Pancreas (tissue), 10 donors: ENCODE data around the gene SMAD4. TPM values are rescaled to one million over a fixed set of nuclear protein-coding genes. Genes with fewer than 3 reads are reported as not detected.

Source experiments
- ATAC-seq, 4 donors: fragments of 200-7000 bp; cut with Tn5 transposase; one replicate each; pipeline versions ENCODE4 v1.8.0 to v1.9.1; 2020; ENCODE audit warnings: mild to moderate bottlenecking in 4 of 4, moderate library complexity in 4 of 4
- DNase-seq, 6 donors: peaks; one replicate each; pipeline ENCODE4 v3.0.0-alpha.2; 2020
- FAIRE-seq: peaks from 2 replicates; lab custom pipeline; 2012; peaks lifted over from hg19 to GRCh38; lab: Jason Lieb, UNC
- H3K27ac ChIP-seq, 4 donors: fragments of 200-600 bp; sonication (generic); 1 replicate in 3 of 4; 2 replicates in 1 of 4; pipeline versions ENCODE4 v1.5.0 to v1.8.0; 2020
- H3K27me3 ChIP-seq, 4 donors: fragments of 200-600 bp; one replicate each; pipeline ENCODE4 v1.8.0; 2021
- H3K36me3 ChIP-seq, 3 donors: fragments of 200-600 bp; sonication (generic) in 1 of 3; one replicate each; pipeline versions ENCODE4 v1.5.0 to v1.8.0; 2020 to 2021
- H3K4me1 ChIP-seq, 3 donors: fragments of 200-600 bp; one replicate each; pipeline ENCODE4 v1.8.0; 2021
- H3K4me3 ChIP-seq, 4 donors: fragments of 200-600 bp; sonication (generic) in 2 of 4; one replicate each; pipeline versions ENCODE4 v1.5.0 to v1.8.0; 2020 to 2021
- H3K9me3 ChIP-seq, 4 donors: fragments of 200-600 bp; one replicate each; pipeline ENCODE4 v1.8.0; 2021
- CTCF ChIP-seq, 4 donors: fragments of 200-600 bp; sonication (generic) in 3 of 4; IDR thresholded peaks; one replicate each; pipeline versions ENCODE4 v1.5.0 to v1.8.0; 2021; ENCODE audit warnings: antibody characterized with exemption in 4 of 4
- WGBS, 2 donors: extraction: QIAGEN DNeasy Blood & Tissue Kit; methylation state at CpG; one replicate each; pipeline ENCODE4 v1.1.7; 2013; 5-methylcytosine and 5-hydroxymethylcytosine counted together
- intact Hi-C, 3 donors: fragments of 100-400 bp; cut with DNase I; formaldehyde crosslinking; loops; one replicate each; pipeline versions ENCODE4 v1.11.1 to v1.14.2; 2022
- polyA plus RNA-seq, 2 donors: library from polyadenylated mRNA; stranded (reverse); fragments of 200-250 nt; gene quantifications; one replicate each; pipeline ENCODE4 v1.2.3, GENCODE V29; 2013
- total RNA-seq, 6 donors: library from RNA; stranded (reverse); fragmentation: NEBNext Ultra II Directional in 4 of 6; extraction: Animal tissue kit (Norgen Biotek cat#: 25700) in 4 of 6; gene quantifications; one replicate each; pipeline versions ENCODE4 v1.2.1 to v1.2.4, GENCODE V29; 2021 to 2023
- donor health status: healthy with polysubstance abuse.
- donor health status: DM: no; HTN: no; CAD: no; lungs with moderate emphysema.
- donor health status: DM: no; HTN: no; CAD: no.
- donor health status: control.
- donor health status: control.
- donor health status: Bipolar disorder and iron deficiency.
- donor health status: DM: yes; HTN: yes; CAD: no.
- donor health status: DM: no; HTN: no; CAD: no.
- donor health status: DM: no; HTN: no; CAD: no.
- donor health status: DM: yes; HTN: yes; CAD: no.

The SMAD4 gene
- total and polyA plus RNA-seq, 8 donors = 8.6 to 77.6 (median 44.0) TPM

GRCh38 chr18:51098082-51098481, 68.1 kb downstream of the SMAD4 start:
- no peak for FAIRE-seq

GRCh38 chr18:51098513-51098912, 68.5 kb downstream of the SMAD4 start:
- ATAC-seq = no peak
- H3K4me3 ChIP-seq = no peak overlapping the region
- no peaks in the 10 kb centered on the region for H3K27me3 ChIP-seq
- FAIRE-seq = no peak
- TF ChIP-seq CTCF (IDR thresholded peaks at IDR 0.05) = no peak
- no peaks in the 10 kb centered on the region for H3K4me1 ChIP-seq
- intact Hi-C loops = no loop called here
- H3K9me3 ChIP-seq = no peaks in the 10 kb centered on the region
- no peaks in the 10 kb centered on the region for H3K36me3 ChIP-seq
- no peak for DNase-seq
- WGBS, 2 donors = 90 to 100% methylated on average over 1 of the region's 1 CpG
- H3K27ac ChIP-seq = no peak overlapping the region

More at GRCh38 chr18:51098082-51098481, 68.1 kb downstream of the SMAD4 start:
- DNase-seq (no peak), ATAC-seq (no peak)
- H3K27me3 ChIP-seq = no peaks in the 10 kb centered on the region
- intact Hi-C loops = no loop called here
- 90 to 92% methylated on average over 5 of the region's 5 CpGs for WGBS, 2 donors
- H3K4me1 ChIP-seq = no peaks in the 10 kb centered on the region
- no peak overlapping the region for H3K4me3 ChIP-seq
- no peak for TF ChIP-seq CTCF (IDR thresholded peaks at IDR 0.05)
- H3K36me3 ChIP-seq = no peaks in the 10 kb centered on the region
- H3K9me3 ChIP-seq = no peaks in the 10 kb centered on the region
- no peak overlapping the region for H3K27ac ChIP-seq

- ATAC-seq (no peak), DNase-seq (no peak), FAIRE-seq (no peak)
- H3K9me3 ChIP-seq = no peaks in the 10 kb centered on the region
- 83 to 88% methylated on average over 8 of the region's 8 CpGs for WGBS, 2 donors
- H3K4me1 ChIP-seq = no peaks in the 10 kb centered on the region
- H3K4me3 ChIP-seq = no peak overlapping the region
- intact Hi-C loops = no loop called here
- no peak for TF ChIP-seq CTCF (IDR thresholded peaks at IDR 0.05)
- no peaks in the 10 kb centered on the region for H3K36me3 ChIP-seq
- no peak overlapping the region for H3K27ac ChIP-seq
- no peaks in the 10 kb centered on the region for H3K27me3 ChIP-seq
Observed at GRCh38 chr18:51100385-51101120, 70.5 kb downstream of the SMAD4 start.

GRCh38 chr18:51107082-51107481, 77.1 kb downstream of the SMAD4 start:
- 49 to 66% methylated on average over 6 of the region's 6 CpGs for WGBS, 2 donors
- H3K9me3 ChIP-seq = no peaks in the 10 kb centered on the region
- ATAC-seq = no peak
- no peak for TF ChIP-seq CTCF (IDR thresholded peaks at IDR 0.05)
- no peaks in the 10 kb centered on the region for H3K36me3 ChIP-seq
- FAIRE-seq = no peak
- H3K4me1 ChIP-seq = no peaks in the 10 kb centered on the region
- no peak overlapping the region for H3K4me3 ChIP-seq
- DNase-seq = no peak
- intact Hi-C loops = no loop called here
- H3K27me3 ChIP-seq = no peaks in the 10 kb centered on the region
- H3K27ac ChIP-seq = no peak overlapping the region

- no peak for FAIRE-seq
- no peaks in the 10 kb centered on the region for H3K4me1 ChIP-seq
- peak in 1 of 4 donors; percentile 36 for ATAC-seq
- intact Hi-C loops = no loop called here
- no peaks in the 10 kb centered on the region for H3K27me3 ChIP-seq
- H3K36me3 ChIP-seq = no peaks in the 10 kb centered on the region
- DNase-seq = no peak
- H3K9me3 ChIP-seq = no peaks in the 10 kb centered on the region
- H3K4me3 ChIP-seq = no peak overlapping the region
- WGBS, 2 donors = 55 to 70% methylated on average over 9 of the region's 9 CpGs
- H3K27ac ChIP-seq = no peak overlapping the region
- no peak for TF ChIP-seq CTCF (IDR thresholded peaks at IDR 0.05)
Observed at GRCh38 chr18:51107598-51108305, 77.7 kb downstream of the SMAD4 start.
